ENCODE measurements around the gene RBKS. TPM values are rescaled to one million over a fixed set of nuclear protein-coding genes. Genes with fewer than 3 reads are reported as not detected.

Gene RBKS
- polyA plus RNA-seq: 1.8 and 4.5 TPM in 2 replicates

DNA sequence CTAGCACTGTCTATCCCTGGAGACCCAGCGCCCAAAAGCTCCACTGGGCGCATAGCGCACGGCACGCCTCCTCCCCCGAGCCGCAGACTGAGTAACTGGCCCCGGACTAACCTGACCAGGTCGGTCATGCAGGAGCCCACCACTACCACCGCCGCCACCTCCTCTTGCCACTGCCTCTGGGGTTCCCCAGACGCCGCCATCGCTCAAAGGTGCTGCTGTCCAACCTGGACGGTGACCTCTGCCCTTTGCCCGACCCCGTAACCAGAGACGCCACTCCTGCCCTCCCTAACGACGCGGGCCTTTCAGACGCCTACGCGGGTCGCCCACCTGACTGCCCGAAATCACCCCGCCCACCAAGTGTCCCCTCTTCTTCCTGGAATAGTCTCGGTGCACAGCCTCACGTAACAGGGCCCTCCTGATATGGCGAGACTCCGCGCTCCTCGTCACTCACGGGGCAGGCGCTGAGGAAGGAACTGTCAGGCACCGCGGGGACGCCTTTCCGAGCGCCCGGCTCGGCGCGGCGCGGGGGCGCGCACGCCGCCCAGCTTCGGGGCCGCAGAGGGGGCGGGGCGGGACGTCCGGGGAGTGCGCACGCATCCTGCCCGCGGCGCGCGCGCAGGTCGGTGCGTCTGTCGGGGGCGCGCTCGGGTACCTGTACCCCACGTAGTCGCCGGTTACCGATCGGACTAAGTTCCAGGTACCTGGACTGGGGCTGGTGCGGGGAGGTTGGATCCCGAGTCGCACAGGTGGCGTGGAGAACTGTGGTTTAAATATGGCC is at the start of gene RBKS, which contains the start of gene BABAM2:
Gene RBKS, minus strand, starts transcription at position 242 of the 778 bp plus-strand sequence. Its CDS starts 42 bp downstream, at position 200.
Gene BABAM2, plus strand, starts transcription at position 584 of the 778 bp plus-strand sequence. CDS start 3,828 bp downstream, outside the sequence.

DNA sequence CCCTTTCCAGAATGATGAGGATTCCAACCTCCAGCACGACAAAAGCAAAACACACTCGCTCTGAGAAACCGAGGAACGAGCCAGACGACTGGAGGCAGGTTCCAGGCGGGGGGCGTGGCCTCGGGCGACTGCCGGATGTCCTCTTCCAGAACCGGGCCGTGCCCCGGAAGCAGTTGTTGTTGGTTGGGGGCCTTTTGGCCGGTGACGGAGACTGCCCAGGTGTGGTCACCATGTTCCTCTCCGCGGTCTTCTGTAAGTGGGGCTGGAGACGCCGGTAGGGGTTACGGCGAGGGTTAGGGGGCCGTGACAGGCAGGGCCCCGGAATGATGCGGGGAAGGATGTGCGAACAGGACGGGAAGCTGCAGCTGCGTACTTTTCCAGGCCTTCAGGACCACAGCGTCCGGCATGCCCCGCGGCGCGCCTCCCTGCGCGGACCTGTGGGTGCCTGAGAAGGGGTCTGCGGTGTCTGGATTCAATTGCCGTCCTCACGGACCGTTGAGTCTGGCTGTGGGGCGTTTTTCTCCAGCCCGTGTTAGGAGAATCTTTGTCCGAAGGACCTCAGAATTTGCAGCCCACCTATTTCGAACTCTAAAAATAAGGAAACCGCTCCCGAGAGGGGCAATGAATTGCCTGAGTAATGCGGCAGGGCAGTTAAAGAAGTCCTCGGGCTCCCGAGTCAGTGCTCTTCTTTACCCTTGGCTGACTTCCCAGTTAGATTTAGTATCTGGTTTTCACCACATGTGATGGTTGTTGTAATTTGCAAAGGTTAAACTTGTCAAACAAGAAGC is 118.4 kb downstream of the RBKS start, which contains the start of gene MRPL33:
Gene MRPL33, plus strand, starts transcription at position 172 of the 788 bp plus-strand sequence. Its CDS starts 59 bp downstream, at position 231.

Other genes with a start within 250 kb of the RBKS start
- gene SUPT7L, start 226.8 kb downstream of the RBKS start, polyA plus RNA-seq: 37.2 and 44.2 TPM in 2 replicates
- 41.2 and 47.0 TPM in 2 replicates for gene SLC4A1AP, start 226.5 kb downstream of the RBKS start, polyA plus RNA-seq
- 616 and 668 TPM in 2 replicates for gene MRPL33, start 118.7 kb downstream of the RBKS start, polyA plus RNA-seq
- 45.5 and 72.6 TPM in 2 replicates for gene BABAM2, start 342 bp upstream of the RBKS start, polyA plus RNA-seq